Mesendoderm (in vitro differentiated cells): ENCODE data around the gene SLC16A9.

Source experiments
- DNase-seq: peaks from one replicate; pipeline ENCODE4 v3.0.0; 2013
- H2AK5ac ChIP-seq: 2 replicates; pipeline ENCODE4 v1.6.1; 2013; ENCODE audit warnings: low read length, inconsistent platforms
- H2BK120ac ChIP-seq: 2 replicates; pipeline ENCODE4 v1.6.1; 2013; ENCODE audit warnings: low read depth, mild to moderate bottlenecking, low read length, moderate library complexity, mixed read lengths
- H2BK15ac ChIP-seq: replicated peaks from 2 replicates; pipeline ENCODE4 v1.6.1; 2013; ENCODE audit warnings: low read depth, mild to moderate bottlenecking, moderate library complexity
- H2BK5ac ChIP-seq: 2 replicates; pipeline ENCODE4 v1.6.1; 2013; ENCODE audit warnings: low read length, inconsistent platforms
- H3K18ac ChIP-seq: 2 replicates; pipeline ENCODE4 v1.6.1; 2013; ENCODE audit warnings: mild to moderate bottlenecking, low read length, mixed read lengths
- H3K23ac ChIP-seq: one replicate; pipeline ENCODE4 v1.6.1; 2013; ENCODE audit warnings: low read length
- H3K27ac ChIP-seq: 2 replicates; pipeline ENCODE4 v1.5.1; 2013; ENCODE audit warnings: low read depth, mild to moderate bottlenecking, inconsistent platforms, low read length, moderate library complexity
- H3K27me3 ChIP-seq: 2 replicates; pipeline ENCODE4 v1.6.1; 2013; ENCODE audit warnings: low read length, control low read depth, mild to moderate bottlenecking, inconsistent platforms; ENCODE audit not compliant: insufficient read depth, poor library complexity
- H3K36me3 ChIP-seq: 2 replicates; pipeline ENCODE4 v1.6.1; 2013; ENCODE audit warnings: low read length, inconsistent platforms; ENCODE audit not compliant: control insufficient read depth, insufficient read depth
- H3K4ac ChIP-seq: one replicate; pipeline ENCODE4 v1.6.1; 2013; ENCODE audit warnings: low read depth, mild to moderate bottlenecking, low read length, moderate library complexity
- H3K4me1 ChIP-seq: 2 replicates; pipeline ENCODE4 v1.6.1; 2013; ENCODE audit warnings: low read depth, low read length, inconsistent platforms; ENCODE audit not compliant: control insufficient read depth
- H3K4me2 ChIP-seq: 2 replicates; pipeline ENCODE4 v1.6.1; 2013; ENCODE audit warnings: low read length
- H3K4me3 ChIP-seq: 2 replicates; pipeline ENCODE4 v1.5.1; 2013; ENCODE audit warnings: mild to moderate bottlenecking, low read length
- H3K56ac ChIP-seq: one replicate; pipeline ENCODE4 v1.6.1; 2013; ENCODE audit warnings: low read length
- H3K79me1 ChIP-seq: 2 replicates; pipeline ENCODE4 v1.6.1; 2013; ENCODE audit warnings: low read length, inconsistent platforms
- H3K79me2 ChIP-seq: 2 replicates; pipeline ENCODE4 v1.6.1; 2013; ENCODE audit warnings: mild to moderate bottlenecking, low read length; ENCODE audit not compliant: control insufficient read depth, insufficient read depth
- H3K9ac ChIP-seq: 2 replicates; pipeline ENCODE4 v1.6.1; 2013; ENCODE audit warnings: low read length, inconsistent platforms
- H4K5ac ChIP-seq: one replicate; pipeline ENCODE4 v1.6.1; 2013; ENCODE audit warnings: low read length
- H4K8ac ChIP-seq: one replicate; pipeline ENCODE4 v1.6.1; 2013; ENCODE audit warnings: low read depth, mild to moderate bottlenecking, control low read depth, low read length, moderate library complexity
- WGBS: extraction: QIAGEN DNeasy Blood & Tissue Kit; methylation state at CpG from one replicate; pipeline ENCODE4 v1.1.7; 2013; ENCODE audit warnings: low lambda C conversion rate, missing lambda C conversion rate; ENCODE audit not compliant: insufficient coverage; ENCODE audit errors: extremely low coverage; 5-methylcytosine and 5-hydroxymethylcytosine counted together

The SLC16A9 gene

GRCh38 chr10:59692113-59692512 is 17.5 kb downstream of the SLC16A9 start:
- Histone ChIP-seq H3K18ac (no peak overlapping the region), H3K23ac (no peak overlapping the region), H3K4me1 (no peaks in the 10 kb centered on the region), H2BK5ac (no peak overlapping the region), H3K4me3 (no peak overlapping the region), H2AK5ac (no peak overlapping the region), H2BK15ac (no peak overlapping the region), H3K36me3 (no peaks in the 10 kb centered on the region), H2BK120ac (no peak overlapping the region), H4K8ac (no peak overlapping the region), H3K27me3 (no peaks in the 10 kb centered on the region), H3K9ac (no peak overlapping the region), H3K79me2 (no peaks in the 10 kb centered on the region), H4K5ac (no peak overlapping the region), H3K4ac (no peak overlapping the region), H3K4me2 (no peak overlapping the region), H3K56ac (no peak overlapping the region), H3K27ac (no peak overlapping the region), H3K79me1 (no peaks in the 10 kb centered on the region)
- WGBS = no CpG with 5 or more reads among the region's 2 CpGs
- DNase-seq = no peak

- Histone ChIP-seq H3K79me1 (no peaks in the 10 kb centered on the region), H3K36me3 (no peaks in the 10 kb centered on the region), H3K4me1 (no peaks in the 10 kb centered on the region), H3K4me2 (no peak overlapping the region), H3K4ac (no peak overlapping the region), H2BK120ac (no peak overlapping the region), H2BK5ac (no peak overlapping the region), H3K79me2 (no peaks in the 10 kb centered on the region), H3K27me3 (no peaks in the 10 kb centered on the region), H3K23ac (no peak overlapping the region), H2BK15ac (no peak overlapping the region), H3K18ac (no peak overlapping the region), H3K9ac (no peak overlapping the region), H4K5ac (no peak overlapping the region), H4K8ac (no peak overlapping the region), H3K56ac (no peak overlapping the region), H3K4me3 (no peak overlapping the region), H3K27ac (no peak overlapping the region), H2AK5ac (no peak overlapping the region)
- no CpG with 5 or more reads among the region's 5 CpGs for WGBS
- no peak for DNase-seq
Observed at GRCh38 chr10:59688921-59689351, 20.7 kb downstream of the SLC16A9 start.

- DNase-seq = no peak
Observed at GRCh38 chr10:59687657-59688056, 22.0 kb downstream of the SLC16A9 start.

GRCh38 chr10:59684006-59684405 is 25.6 kb downstream of the SLC16A9 start:
- Histone ChIP-seq H4K5ac (no peak overlapping the region), H3K27me3 (no peaks in the 10 kb centered on the region), H3K4me1 (peaks cover 10% of the 10 kb centered on the region), H4K8ac (no peak overlapping the region), H3K9ac (no peak overlapping the region), H2BK15ac (no peak overlapping the region), H3K27ac (no peak overlapping the region), H3K4ac (no peak overlapping the region), H3K79me1 (no peaks in the 10 kb centered on the region), H2BK120ac (no peak overlapping the region), H3K18ac (no peak overlapping the region), H3K56ac (no peak overlapping the region), H3K4me3 (no peak overlapping the region), H2AK5ac (no peak overlapping the region), H2BK5ac (no peak overlapping the region), H3K23ac (no peak overlapping the region), H3K79me2 (no peaks in the 10 kb centered on the region), H3K36me3 (no peaks in the 10 kb centered on the region), H3K4me2 (no peak overlapping the region)
- DNase-seq = no peak
- no CpG with 5 or more reads among the region's 5 CpGs for WGBS

More at GRCh38 chr10:59687657-59688056, 22.0 kb downstream of the SLC16A9 start:
- H3K27ac ChIP-seq = no peak overlapping the region
- no peak overlapping the region for H2AK5ac ChIP-seq
- no peak overlapping the region for H4K5ac ChIP-seq
- H3K36me3 ChIP-seq = no peaks in the 10 kb centered on the region
- H3K23ac ChIP-seq = no peak overlapping the region
- no peak overlapping the region for H3K56ac ChIP-seq
- H3K4me2 ChIP-seq = no peak overlapping the region
- WGBS = no CpG with 5 or more reads among the region's 1 CpG
- no peaks in the 10 kb centered on the region for H3K79me1 ChIP-seq
- H3K4me3 ChIP-seq = no peak overlapping the region
- H3K18ac ChIP-seq = no peak overlapping the region
- no peaks in the 10 kb centered on the region for H3K4me1 ChIP-seq
- no peaks in the 10 kb centered on the region for H3K79me2 ChIP-seq
- H4K8ac ChIP-seq = no peak overlapping the region
- H3K27me3 ChIP-seq = no peaks in the 10 kb centered on the region
- H2BK5ac ChIP-seq = no peak overlapping the region
- no peak overlapping the region for H2BK120ac ChIP-seq
- no peak overlapping the region for H2BK15ac ChIP-seq
- H3K9ac ChIP-seq = no peak overlapping the region
- no peak overlapping the region for H3K4ac ChIP-seq

GRCh38 chr10:59682986-59683937 is 26.4 kb downstream of the SLC16A9 start:
- H3K9ac ChIP-seq = no peak overlapping the region
- H3K4me1 ChIP-seq = peaks cover 10% of the 10 kb centered on the region
- H3K23ac ChIP-seq = no peak overlapping the region
- H3K79me1 ChIP-seq = no peaks in the 10 kb centered on the region
- H2BK5ac ChIP-seq = no peak overlapping the region
- no peak overlapping the region for H3K56ac ChIP-seq
- H4K8ac ChIP-seq = no peak overlapping the region
- H3K27me3 ChIP-seq = no peaks in the 10 kb centered on the region
- no peak overlapping the region for H3K18ac ChIP-seq
- H3K4ac ChIP-seq = no peak overlapping the region
- H3K36me3 ChIP-seq = no peaks in the 10 kb centered on the region
- no peak overlapping the region for H3K4me3 ChIP-seq
- no peak for DNase-seq
- no peak overlapping the region for H2AK5ac ChIP-seq
- H3K79me2 ChIP-seq = no peaks in the 10 kb centered on the region
- H3K4me2 ChIP-seq = no peak overlapping the region
- no peak overlapping the region for H4K5ac ChIP-seq
- H2BK120ac ChIP-seq = no peak overlapping the region
- H2BK15ac ChIP-seq = no peak overlapping the region
- H3K27ac ChIP-seq = no peak overlapping the region
- no CpG with 5 or more reads among the region's 2 CpGs for WGBS
